Erythroblast (primary cell): ENCODE data around the gene OCA2.

Source experiments
- DNase-seq, 2 experiments: peaks; one replicate each; lab custom pipeline; 2025; lab: John Stamatoyannopoulos, UW
- GATA1 ChIP-seq: IDR thresholded peaks from 2 replicates; pipeline ENCODE4 v1.6.1; 2011; ENCODE audit warnings: low read depth, mild to moderate bottlenecking, control low read depth, low read length, moderate library complexity
- POLR2A ChIP-seq: IDR thresholded peaks from 2 replicates; pipeline ENCODE4 v1.6.1; 2011; ENCODE audit warnings: mild to moderate bottlenecking, low read length

Gene OCA2

GRCh38 chr15:28086175-28086703 lies 12.9 kb downstream of the OCA2 start:
- peak; percentile 55 to 73 for DNase-seq
- TF ChIP-seq POLR2A, result no peak
- no peak for TF ChIP-seq GATA1

GRCh38 chr15:28085489-28086174 lies 13.5 kb downstream of the OCA2 start:
- no peak for TF ChIP-seq POLR2A
- no peak for TF ChIP-seq GATA1
- DNase-seq, result no peak

GRCh38 chr15:28084547-28084946 lies 14.6 kb downstream of the OCA2 start:
- TF ChIP-seq GATA1 (no peak), POLR2A (no peak)
- no peak for DNase-seq

- no peak for DNase-seq
- TF ChIP-seq POLR2A (no peak), GATA1 (no peak)
These were observed 16.0 kb downstream of the OCA2 start for GRCh38 chr15:28082891-28083684.

- no peak for TF ChIP-seq POLR2A
- TF ChIP-seq GATA1, result no peak
- DNase-seq, result no peak
These were observed 17.5 kb downstream of the OCA2 start for GRCh38 chr15:28081594-28081993.

GRCh38 chr15:28080386-28080785 lies 18.7 kb downstream of the OCA2 start:
- TF ChIP-seq POLR2A, result no peak
- TF ChIP-seq GATA1, result no peak
- no peak for DNase-seq

GRCh38 chr15:28079313-28079969 lies 19.7 kb downstream of the OCA2 start:
- TF ChIP-seq GATA1, result no peak
- TF ChIP-seq POLR2A, result no peak
- no peak for DNase-seq

- TF ChIP-seq GATA1, result no peak
- TF ChIP-seq POLR2A, result no peak
These were observed 20.9 kb downstream of the OCA2 start for GRCh38 chr15:28078191-28078719.

GRCh38 chr15:28075573-28075972 lies 23.5 kb downstream of the OCA2 start:
- no peak for DNase-seq
- no peak for TF ChIP-seq GATA1
- TF ChIP-seq POLR2A, result no peak

More at GRCh38 chr15:28078191-28078719, 20.9 kb downstream of the OCA2 start:
- no peak for DNase-seq

- no peak for TF ChIP-seq GATA1
- TF ChIP-seq POLR2A, result no peak
- DNase-seq, result no peak
These were observed 30.2 kb downstream of the OCA2 start for GRCh38 chr15:28068930-28069329.

GRCh38 chr15:28066231-28066630 lies 32.9 kb downstream of the OCA2 start:
- no peak for DNase-seq
- no peak for TF ChIP-seq GATA1
- TF ChIP-seq POLR2A, result no peak

- TF ChIP-seq GATA1, result no peak
- TF ChIP-seq POLR2A, result no peak
- DNase-seq, result no peak
These were observed 39.1 kb downstream of the OCA2 start for GRCh38 chr15:28060005-28060404.

GRCh38 chr15:28058082-28058481 lies 41.0 kb downstream of the OCA2 start:
- no peak for DNase-seq
- TF ChIP-seq GATA1 (no peak), POLR2A (no peak)
